GM19468 (cell line): Measurements from ENCODE around the gene LRP5.

ENCODE experiments used
- ATAC-seq: cut with Tn5 transposase; IDR thresholded peaks from one replicate; pipeline ENCODE4 v1.9.1; 2021; ENCODE audit warnings: mild to moderate bottlenecking, moderate library complexity, moderate number of reproducible peaks; ENCODE audit not compliant: unreplicated experiment; ENCODE audit errors: extremely low read depth

Gene LRP5

DNA sequence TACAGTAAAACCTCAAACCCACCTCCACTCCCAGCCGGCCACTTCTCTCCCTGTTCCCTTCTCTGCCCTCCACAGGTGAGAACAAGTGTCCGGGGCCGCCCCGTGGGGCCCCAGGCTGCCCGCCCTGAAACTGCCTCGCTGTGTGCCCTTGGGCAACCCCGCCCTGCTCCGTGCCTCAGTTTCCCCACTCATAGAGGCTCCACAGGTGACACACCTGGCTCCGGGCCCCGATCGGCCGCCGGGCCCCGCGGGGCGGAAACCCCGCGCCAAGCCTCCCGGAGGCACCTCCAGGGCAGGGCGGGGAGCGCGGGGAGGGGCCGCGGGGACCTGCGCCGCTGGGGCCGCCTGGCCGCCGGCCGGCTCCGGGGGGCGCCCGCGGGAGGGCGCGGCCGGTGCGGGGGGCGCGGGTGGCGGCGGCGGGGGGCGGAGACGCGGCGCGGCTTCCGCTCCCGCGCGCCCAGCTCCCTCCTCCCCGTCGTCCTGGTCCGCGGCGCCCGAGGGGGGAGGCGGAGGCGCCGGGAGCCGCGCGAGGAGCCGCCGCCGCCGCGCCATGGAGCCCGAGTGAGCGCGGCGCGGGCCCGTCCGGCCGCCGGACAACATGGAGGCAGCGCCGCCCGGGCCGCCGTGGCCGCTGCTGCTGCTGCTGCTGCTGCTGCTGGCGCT lies at the start of gene LRP5:
LRP5 (plus strand) TSS at position 475 of the 663 bp plus-strand sequence; CDS start at position 599, 124 bp downstream.
- ATAC-seq: no peak

GRCh38 chr11:68263444-68264035 lies 48.9 kb upstream of the LRP5 start:
- no peak for ATAC-seq

DNA sequence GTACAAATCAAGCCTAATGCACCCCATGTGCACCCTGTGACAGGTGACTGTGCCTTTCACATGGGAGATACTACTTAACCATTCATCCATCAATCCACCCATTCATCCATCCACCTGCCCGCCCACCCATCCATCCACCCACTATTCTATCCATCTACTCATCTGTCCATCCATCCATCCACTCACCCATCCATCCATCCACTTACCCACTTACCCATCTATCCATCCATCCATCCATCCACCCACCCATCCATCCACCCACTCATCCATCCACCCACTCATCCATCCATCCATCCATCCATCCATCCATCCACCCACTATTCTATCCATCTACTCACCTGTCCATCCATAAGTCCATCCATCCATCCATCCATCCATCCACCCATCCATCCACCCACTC lies 48.1 kb upstream of the LRP5 start:
- ATAC-seq: no peak

DNA sequence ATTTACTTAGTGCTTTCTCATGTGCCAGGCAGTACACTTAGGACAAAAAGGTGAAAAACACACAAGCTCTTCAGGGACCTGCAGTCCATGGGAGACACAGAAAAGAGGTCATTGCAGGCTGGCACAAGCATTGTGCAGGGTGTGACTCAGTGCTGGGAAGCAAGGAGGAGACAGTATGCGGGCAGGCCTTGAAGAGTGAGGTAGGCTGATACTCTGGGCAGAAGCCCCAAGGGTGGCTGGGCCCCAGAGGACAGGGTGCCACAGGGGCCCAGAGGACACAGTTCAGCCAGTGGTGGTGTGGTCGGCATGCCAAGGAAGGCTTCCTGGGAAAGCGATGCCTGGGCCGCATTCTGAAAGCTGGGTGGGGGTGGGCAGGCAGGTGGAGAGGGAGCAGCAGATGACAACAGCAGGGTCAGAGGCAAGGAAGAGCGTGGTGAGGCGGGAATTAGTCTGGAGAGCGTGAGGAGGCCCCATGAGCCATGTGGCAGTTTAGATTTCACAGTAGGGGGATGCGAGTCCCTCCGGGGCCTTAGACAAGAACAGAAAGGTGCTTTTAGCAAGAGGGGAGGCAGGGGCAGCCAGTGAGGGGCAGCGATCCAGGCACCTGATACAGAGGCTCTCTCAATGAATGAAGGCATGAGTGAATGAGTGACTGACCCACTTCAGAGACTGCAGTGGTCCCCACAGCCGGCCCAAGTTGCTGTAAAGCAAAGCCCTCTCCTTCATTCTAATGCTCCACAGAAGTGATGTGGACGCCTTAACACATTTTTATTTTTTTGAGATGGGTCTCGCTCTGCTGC lies 47.5 kb upstream of the LRP5 start:
- ATAC-seq: no peak

- no peak for ATAC-seq
Measured at GRCh38 chr11:68266121-68266891, 46.1 kb upstream of the LRP5 start.

GRCh38 chr11:68266936-68267880 lies 45.2 kb upstream of the LRP5 start:
- no peak for ATAC-seq

- ATAC-seq: no peak
Measured at GRCh38 chr11:68267881-68268240, 44.5 kb upstream of the LRP5 start.

DNA sequence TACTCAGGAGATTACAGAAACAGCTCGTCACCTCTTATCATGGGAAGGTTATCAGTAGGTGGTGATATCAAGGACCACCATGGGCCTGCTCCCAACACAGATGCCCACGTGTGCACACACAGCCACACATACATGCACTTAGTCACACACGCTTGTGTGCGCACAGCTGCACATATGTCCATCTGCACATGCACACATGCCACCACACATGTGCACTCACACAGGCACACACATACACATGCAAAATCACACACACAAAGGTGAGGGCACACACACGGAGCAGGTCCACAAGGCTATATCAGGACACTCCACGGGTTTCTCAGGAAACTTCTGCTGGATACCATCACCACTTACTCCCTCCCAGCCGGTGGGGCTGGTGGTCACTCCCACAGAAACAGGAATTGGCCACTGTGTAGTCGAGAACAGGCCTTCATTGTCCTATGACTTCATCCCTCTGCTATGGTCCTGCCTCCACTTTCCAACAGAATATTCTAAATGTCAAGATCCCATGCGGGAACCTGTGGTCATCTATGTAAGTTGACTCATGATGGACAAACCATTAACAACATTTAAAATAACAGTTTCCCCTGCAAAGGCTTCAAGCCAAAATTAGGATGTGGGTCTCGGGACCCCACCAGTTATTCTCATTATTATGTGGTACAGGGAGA lies 42.8 kb upstream of the LRP5 start:
- no peak for ATAC-seq

DNA sequence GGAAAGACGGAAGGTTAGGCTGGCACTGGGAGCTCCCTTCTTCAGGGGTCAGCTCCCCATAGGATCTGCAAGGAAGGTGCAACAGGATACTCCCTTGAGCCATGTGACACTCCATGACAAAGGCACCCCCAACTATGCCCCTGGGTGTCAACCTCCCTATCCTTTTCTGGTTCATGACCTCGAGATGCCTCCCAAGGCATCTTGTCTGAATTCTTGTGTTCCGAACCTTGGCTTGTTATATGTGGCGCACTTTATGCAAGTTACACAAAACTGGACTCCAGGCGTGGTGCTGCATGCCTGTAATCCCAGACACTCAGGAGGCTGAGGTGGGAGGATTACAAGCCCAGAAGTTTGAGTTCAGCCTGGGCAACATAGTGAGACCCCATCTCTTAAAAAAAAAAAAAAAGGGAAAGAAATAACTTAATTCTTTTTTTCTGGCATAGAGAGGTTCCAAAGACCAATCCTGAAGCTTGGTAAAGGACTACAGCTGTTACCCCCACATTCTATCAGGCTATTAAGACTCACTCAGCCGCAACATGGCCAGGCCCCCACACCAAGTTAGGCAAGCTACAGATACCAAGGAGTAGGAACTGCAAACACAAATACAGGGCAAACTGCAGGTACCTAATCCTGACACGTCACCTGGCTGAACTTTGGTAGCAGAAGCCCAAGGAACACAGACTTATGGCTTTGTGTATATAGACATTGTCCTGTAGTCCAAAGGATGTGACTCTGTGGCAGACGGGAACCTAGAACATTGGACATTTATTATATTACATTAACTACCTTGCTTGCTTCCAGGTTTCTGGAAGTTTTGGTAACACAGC lies 42.0 kb upstream of the LRP5 start:
- no peak for ATAC-seq

DNA sequence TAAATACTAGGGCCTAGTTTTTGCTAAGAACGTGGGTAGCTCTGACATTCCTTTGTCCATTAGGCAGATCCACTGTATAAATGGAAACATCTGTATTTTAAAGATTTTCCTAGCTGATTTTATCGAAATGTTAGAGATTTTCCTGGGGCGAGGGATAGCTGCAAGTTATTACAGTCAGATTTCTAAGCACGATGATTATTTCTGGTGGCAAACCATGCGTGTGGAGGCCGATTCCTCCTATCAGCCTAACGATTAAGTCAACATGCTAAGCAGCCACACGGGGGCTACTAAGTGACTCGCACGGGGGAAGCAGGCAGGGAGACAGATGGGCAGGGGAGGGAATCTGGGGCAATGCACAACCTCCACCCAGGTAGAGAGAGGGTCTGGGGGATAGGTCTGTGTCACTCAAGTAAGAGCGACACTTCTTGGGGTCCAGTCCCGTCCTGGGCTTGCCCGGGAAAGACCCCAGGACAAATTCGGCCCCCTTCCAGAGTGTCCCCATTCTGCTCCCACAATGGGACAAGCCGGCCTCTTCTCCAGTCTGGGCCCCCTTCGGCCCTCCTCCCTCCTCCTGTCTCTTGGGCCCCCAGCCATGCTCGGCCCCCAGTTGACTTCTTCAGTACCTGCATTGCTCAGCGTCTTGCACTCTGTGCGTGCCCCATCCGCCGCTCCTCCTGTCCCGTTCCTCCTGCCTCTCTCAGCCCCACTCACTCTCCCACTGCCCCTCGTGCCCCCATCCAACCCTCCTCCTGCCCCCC lies 41.2 kb upstream of the LRP5 start:
- no peak for ATAC-seq

GRCh38 chr11:68271781-68272608 lies 40.4 kb upstream of the LRP5 start, which contains the start of gene C11orf24:
Gene C11orf24 (minus strand): TSS chr11:68271973. CDS start chr11:68263767, 8,206 bp downstream.
- ATAC-seq: peak; percentile 49

DNA sequence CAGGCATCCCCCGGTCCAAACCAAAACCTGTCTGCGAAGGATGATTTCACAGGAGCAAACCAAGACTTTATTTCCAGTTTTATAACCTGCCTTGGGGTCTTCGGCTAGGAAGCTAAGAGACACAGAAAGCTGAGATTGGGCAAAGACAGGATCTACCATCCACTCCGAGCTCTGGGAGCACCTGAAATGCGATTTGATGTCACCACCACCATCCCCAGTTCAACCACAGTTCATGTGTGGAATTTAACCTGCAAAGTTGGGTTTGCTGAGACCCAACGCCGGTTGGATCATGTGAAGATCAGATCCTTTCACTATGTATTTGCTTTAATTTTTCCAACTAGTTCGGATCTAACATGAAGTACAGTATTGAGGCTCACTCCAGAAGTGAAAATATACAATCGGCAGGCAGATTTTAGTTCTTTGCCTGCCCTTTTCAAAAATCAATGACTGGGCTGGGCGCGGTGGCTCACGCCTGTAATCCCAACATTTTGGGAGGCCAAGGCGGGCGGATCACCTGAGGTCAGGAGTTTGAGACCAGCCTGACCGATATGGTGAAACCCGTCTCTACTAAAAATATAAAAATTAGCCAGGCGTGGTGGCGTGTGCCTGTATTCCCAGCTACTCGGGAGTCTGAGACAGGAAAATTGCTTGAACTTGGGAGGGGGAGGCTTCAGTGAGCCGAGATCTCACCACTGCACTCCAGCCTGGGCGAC lies 39.2 kb upstream of the LRP5 start:
- ATAC-seq: no peak

- ATAC-seq: no peak
Measured at GRCh38 chr11:68274306-68274705, 38.1 kb upstream of the LRP5 start.

DNA sequence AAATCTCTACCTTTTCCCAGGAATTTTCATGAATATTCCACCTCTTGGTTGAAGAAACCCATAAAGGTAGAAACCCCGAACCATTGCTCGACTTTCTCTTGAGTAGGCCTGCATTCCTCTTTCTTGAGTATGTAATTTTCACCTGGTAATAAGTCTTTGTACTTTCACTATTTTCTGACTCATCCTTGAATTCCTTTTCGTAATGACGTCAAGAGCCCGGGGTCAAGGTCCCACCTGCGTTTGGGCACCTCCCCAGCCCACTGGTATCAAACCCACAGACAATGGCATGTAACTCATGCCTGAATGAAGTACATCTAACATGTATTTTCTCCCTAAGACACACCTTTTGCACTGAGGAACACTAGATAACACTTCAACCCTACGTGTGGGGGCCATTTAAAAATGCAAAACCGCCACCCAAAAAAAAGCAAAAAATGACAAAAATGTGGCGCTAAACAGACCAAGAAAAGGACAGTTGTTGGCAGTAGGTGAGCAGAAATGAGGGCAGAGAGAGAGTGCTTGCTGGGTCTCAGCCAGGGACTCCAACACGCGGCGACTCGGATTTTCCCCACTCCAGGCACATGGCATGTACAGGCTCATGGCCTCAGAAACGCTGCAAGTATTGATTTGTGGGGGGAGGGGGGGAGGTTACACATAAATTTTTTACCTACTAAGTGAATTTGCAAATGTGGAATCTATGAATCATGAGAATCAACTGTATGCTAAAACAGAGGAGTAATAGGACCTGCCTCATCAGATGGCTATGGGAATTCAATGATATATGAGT lies 36.5 kb upstream of the LRP5 start:
- ATAC-seq: no peak

DNA sequence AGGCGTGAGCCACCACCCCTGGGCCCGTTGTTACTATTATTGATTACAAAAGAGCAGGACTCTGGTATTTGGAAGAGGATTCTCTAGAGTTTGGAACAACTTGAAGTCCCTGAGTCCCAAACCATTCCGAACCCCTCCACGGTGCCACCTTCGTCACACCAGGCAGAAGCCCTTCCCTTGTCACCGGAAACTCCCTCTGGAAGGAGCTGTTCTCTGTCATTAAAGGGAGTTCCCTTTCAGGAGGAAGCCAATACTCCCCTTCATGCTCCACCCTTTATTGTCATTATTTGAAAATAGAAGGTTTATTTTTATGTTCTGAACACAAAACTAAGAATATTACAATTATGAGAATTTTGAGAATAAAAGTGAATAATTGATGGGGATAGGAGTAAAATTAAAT lies 35.5 kb upstream of the LRP5 start:
- no peak for ATAC-seq
